ENCODE data around the gene STEEP1.
"Not testable (repeated sequence)": the region's sequence is repeated elsewhere in the genome, so short reads cannot be mapped to it uniquely, and the experiment has no call there.

Gene STEEP1

GRCh38 chrX:119529345-119530276 is 35.6 kb downstream of the STEEP1 start:
- DNase-seq (ENCODE audit: low read depth, low spot score) = no peak

GRCh38 chrX:119523664-119524184 is 41.5 kb downstream of the STEEP1 start:
- DNase-seq (ENCODE audit: low read depth, low spot score) = no peak

DNA sequence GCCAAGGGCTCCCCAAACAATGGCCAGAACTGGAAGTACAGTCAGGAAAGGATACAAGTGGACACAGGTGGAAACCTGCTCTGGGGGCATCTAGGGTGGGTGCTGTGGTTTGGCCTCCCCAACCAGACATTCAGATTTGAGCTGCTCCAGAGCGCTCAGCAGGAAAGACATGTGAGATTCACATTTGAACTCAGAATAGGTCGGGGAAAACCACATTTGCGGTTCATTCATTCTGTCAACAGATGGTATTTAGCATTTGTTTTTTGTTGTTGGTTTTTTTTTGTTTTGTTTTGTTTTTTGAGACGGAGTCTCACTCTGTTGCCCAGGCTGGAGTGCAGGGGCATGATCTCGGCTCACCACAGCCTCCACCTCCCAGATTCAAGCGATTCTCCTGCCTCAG is 44.0 kb downstream of the STEEP1 start:
- no peak for DNase-seq (ENCODE audit: low read depth, low spot score)

GRCh38 chrX:119518371-119518770 is 46.8 kb downstream of the STEEP1 start:
- no peak for DNase-seq (ENCODE audit: low read depth, low spot score)

- DNase-seq (ENCODE audit: low read depth, low spot score) = no peak
Measured at GRCh38 chrX:119516157-119516702, 49.0 kb downstream of the STEEP1 start.

GRCh38 chrX:119512146-119512800 is 52.9 kb downstream of the STEEP1 start:
- no peak for DNase-seq (ENCODE audit: low read depth, low spot score)

DNA sequence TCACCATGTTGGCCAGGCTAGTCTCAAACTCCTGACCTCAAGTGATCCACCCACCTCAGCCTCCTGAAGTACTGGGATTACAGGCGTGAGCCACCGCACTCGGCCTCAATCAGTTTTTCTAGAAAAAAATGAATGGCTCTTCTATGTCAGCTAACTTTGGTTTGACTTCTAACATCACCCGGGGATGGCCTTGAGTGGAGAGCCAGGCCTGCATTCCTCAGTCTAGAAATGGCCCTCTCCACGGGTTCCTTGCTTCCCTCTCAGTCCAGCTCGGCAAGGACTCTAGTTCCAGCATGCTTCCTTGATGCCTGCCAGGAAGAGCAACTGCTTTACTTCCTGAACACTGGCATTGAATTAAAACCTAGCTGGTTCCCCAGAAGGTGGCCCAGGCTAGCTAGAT is 58.0 kb downstream of the STEEP1 start:
- DNase-seq (ENCODE audit: low read depth, low spot score) = no peak

- no peak for DNase-seq (ENCODE audit: low read depth, low spot score)
Measured at GRCh38 chrX:119505945-119506344, 59.3 kb downstream of the STEEP1 start.

GRCh38 chrX:119505145-119505544 is 60.1 kb downstream of the STEEP1 start:
- DNase-seq (ENCODE audit: low read depth, low spot score) = not testable (repeated sequence)

DNA sequence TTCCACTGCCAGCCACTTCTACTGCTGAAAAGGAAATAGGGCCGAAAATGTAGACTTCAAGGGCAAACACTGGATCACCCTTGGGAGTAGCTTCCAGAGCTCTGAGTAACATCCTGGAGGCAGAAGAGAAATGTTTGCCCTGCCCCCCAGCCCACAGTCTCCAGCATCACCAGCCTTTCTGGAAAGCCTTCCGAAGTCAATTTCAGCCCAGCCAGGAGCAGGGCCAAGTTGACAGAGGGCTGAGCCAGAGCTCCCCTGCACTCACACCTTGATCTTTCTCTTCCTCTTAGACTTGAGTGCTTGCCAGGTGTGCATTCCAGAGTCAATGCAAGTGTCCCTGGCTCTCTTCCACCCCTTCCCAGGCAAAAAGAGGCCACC is 61.7 kb downstream of the STEEP1 start:
- DNase-seq (ENCODE audit: low read depth, low spot score) = no peak

GRCh38 chrX:119502727-119503483 is 62.3 kb downstream of the STEEP1 start:
- DNase-seq (ENCODE audit: low read depth, low spot score) = no peak

DNA sequence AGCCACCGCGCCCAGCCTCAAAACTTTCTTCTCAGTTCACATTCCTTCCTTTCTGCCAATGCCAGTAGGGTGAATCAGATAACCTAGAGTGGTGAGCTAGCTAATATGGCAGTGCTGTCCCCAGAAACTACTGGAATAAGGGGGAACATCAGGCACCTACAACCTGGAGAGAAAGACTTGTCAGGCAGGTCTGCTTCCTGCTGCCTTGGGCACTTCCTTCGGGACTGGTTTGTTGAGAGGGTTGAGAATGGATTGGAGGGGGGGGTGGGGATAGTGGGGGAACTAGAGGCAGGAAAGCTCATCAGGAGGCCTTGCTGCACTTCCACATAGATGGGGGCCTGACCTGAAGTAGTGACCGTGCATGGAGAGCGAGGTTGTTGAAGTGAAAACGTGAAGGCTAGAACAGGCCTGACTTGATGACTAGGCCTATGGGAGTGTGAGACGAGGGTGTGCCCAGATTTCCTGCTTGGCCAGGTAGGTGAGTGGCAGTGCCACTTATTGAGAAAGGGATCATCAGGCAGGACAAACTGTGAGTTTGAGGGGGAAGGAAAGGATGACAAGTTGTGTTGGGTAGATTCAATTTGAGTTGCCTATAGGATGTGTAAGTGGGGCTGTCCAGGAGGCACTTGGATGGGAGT is 63.6 kb downstream of the STEEP1 start:
- no peak for DNase-seq (ENCODE audit: low read depth, low spot score)

GRCh38 chrX:119500061-119500800 is 65.0 kb downstream of the STEEP1 start:
- DNase-seq (ENCODE audit: low read depth, low spot score) = no peak

DNA sequence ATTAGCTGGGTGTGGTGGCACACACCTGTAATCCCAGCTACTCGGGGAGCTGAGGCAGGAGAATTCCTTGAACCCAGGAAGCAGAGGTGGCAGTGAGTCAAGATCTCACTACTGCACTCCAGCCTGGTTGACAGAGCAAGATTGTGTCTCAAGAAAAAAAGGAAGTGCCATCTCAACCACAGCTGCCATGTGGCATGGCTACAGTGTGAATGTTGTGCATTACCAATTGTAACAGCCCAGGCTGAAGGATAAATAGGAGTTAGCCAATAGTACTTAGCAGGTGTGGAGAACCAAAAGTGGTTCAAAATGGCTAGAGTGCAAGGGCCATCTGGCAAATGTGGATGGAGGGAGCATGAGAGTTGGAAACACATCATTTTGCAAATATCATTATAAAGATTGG is 68.0 kb downstream of the STEEP1 start:
- no peak for DNase-seq (ENCODE audit: low read depth, low spot score)

GRCh38 chrX:119495734-119496726 is 69.2 kb downstream of the STEEP1 start:
- no peak for DNase-seq (ENCODE audit: low read depth, low spot score)

- not testable (repeated sequence) for DNase-seq (ENCODE audit: low read depth, low spot score)
Measured at GRCh38 chrX:119493851-119494495, 71.2 kb downstream of the STEEP1 start.

DNA sequence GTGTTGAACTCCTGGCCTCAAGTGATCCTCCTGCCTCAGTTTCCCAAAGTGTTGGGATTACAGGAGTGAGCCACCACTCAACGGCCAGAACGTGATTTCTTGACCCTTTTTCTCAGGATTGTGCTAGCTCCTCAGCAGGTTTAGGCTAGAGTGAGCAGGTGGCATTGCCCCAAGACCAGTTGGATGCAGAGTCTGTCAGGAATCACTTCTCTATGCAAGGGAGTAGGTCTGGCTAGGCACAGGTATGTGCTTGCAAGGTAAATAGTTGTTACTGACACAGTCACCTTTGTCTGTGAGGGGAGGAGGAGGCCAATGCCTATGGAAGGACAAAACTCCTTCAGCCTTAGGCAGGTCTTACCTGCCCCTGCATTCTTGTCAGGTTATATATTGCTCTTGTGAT is 72.7 kb downstream of the STEEP1 start:
- DNase-seq (ENCODE audit: low read depth, low spot score) = no peak

GRCh38 chrX:119489212-119490074 is 75.8 kb downstream of the STEEP1 start:
- DNase-seq (ENCODE audit: low read depth, low spot score) = no peak

Data from brain pericyte (primary cell).